GM19193 (cell line): Measurements from ENCODE around the gene CPNE8.

Source experiments
- POLR2A ChIP-seq: IDR thresholded peaks from 4 replicates; pipeline ENCODE4 v1.6.1; 2011; ENCODE audit not compliant: insufficient read depth, insufficient read length; ENCODE audit errors: extremely low read depth

The CPNE8 gene

GRCh38 chr12:38811814-38812356, 93.5 kb downstream of the CPNE8 start:
- TF ChIP-seq POLR2A = no peak

- TF ChIP-seq POLR2A = no peak
Measured at GRCh38 chr12:38809832-38810231, 95.6 kb downstream of the CPNE8 start.

GRCh38 chr12:38788106-38788505, 117.3 kb downstream of the CPNE8 start:
- TF ChIP-seq POLR2A = no peak

GRCh38 chr12:38785381-38785780, 120.0 kb downstream of the CPNE8 start:
- TF ChIP-seq POLR2A = no peak

GRCh38 chr12:38783304-38783703, 122.1 kb downstream of the CPNE8 start:
- no peak for TF ChIP-seq POLR2A

- no peak for TF ChIP-seq POLR2A
Measured at GRCh38 chr12:38782359-38782758, 123.0 kb downstream of the CPNE8 start.

- no peak for TF ChIP-seq POLR2A
Measured at GRCh38 chr12:38776647-38777046, 128.7 kb downstream of the CPNE8 start.

- no peak for TF ChIP-seq POLR2A
Measured at GRCh38 chr12:38775457-38775856, 129.9 kb downstream of the CPNE8 start.

GRCh38 chr12:38772437-38772836, 133.0 kb downstream of the CPNE8 start:
- TF ChIP-seq POLR2A = no peak

GRCh38 chr12:38771871-38772270, 133.5 kb downstream of the CPNE8 start:
- no peak for TF ChIP-seq POLR2A

- no peak for TF ChIP-seq POLR2A
Measured at GRCh38 chr12:38761636-38762342, 143.6 kb downstream of the CPNE8 start.

GRCh38 chr12:38761111-38761510, 144.3 kb downstream of the CPNE8 start:
- TF ChIP-seq POLR2A = no peak

- TF ChIP-seq POLR2A = no peak
Measured at GRCh38 chr12:38759621-38760020, 145.8 kb downstream of the CPNE8 start.

- no peak for TF ChIP-seq POLR2A
Measured at GRCh38 chr12:38746744-38747143, 158.6 kb downstream of the CPNE8 start.

GRCh38 chr12:38745601-38746000, 159.8 kb downstream of the CPNE8 start:
- no peak for TF ChIP-seq POLR2A

- TF ChIP-seq POLR2A = no peak
Measured at GRCh38 chr12:38744041-38744440, 161.3 kb downstream of the CPNE8 start.
